CD4-positive, alpha-beta T cell treated with Interleukin-17A for 4 hours (primary cell): ENCODE measurements around the gene NBPF1.
"Not testable (repeated sequence)": the region's sequence is repeated elsewhere in the genome, so short reads cannot be mapped to it uniquely, and the experiment has no call there.

Experiments
- DNase-seq: peaks from one replicate; pipeline ENCODE4 v3.0.0-alpha.2; 2020; ENCODE audit warnings: mixed read lengths

Gene NBPF1

DNA sequence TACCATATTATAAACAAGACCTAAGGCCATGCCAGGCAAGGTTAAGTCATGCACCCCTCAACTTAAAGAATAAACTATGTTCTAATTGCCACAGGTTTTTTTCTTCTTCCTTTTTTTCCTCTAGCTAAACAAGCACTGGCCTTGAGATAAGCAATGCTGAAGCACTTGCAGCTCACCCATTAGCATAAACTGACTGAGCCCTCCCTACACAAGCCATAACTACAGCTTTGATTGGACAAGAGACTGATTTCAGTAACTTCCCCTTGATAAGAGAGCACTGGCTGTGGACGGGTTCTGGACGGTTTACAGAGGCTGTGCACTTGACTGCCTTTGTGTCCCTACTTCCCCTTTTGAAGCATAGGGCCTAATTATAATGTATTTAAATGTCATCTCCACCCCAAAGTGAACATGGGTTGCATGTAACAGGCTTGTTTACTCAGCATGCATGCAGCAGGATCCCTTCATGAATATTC, 72.9 kb downstream of the NBPF1 start:
- not testable (repeated sequence) for DNase-seq

DNA sequence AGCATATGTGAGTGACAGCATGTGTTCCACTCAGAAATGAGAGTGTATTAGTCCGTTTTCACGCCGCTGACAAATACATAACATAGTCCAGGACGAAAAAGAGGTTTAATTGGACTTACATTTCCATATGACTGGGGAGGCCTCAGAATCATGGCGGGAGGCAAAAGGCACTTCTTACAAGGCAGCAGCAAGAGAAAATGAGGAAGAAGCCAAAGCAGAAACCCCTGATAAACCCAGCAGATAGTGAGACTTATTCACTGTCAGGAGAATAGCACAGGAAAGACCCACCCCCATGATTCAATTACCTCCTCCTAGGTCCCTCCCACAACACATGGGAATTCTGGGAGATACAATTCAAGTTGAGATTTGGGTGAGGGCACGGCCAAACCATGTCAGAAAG, 75.8 kb downstream of the NBPF1 start:
- DNase-seq = not testable (repeated sequence)

DNA sequence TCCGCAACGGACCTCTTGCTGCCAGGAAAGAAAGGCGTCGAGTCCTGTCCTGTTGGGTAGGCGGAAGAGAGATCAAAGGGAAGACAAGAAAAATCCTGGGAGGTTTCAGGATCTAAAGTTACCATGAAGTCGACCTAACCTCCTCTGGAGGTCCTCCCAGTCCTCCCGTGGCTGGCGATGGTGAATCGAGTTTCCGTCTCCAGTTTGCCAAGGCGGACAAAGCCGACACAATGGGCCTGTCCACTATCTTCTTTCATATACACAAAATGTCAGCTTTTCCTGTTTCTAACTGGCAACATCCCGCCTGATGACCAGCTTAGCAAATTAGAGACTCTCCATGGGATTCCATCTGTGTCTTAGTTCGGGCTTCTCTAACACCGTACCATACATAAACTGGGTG, 76.6 kb downstream of the NBPF1 start:
- DNase-seq = not testable (repeated sequence)

DNA sequence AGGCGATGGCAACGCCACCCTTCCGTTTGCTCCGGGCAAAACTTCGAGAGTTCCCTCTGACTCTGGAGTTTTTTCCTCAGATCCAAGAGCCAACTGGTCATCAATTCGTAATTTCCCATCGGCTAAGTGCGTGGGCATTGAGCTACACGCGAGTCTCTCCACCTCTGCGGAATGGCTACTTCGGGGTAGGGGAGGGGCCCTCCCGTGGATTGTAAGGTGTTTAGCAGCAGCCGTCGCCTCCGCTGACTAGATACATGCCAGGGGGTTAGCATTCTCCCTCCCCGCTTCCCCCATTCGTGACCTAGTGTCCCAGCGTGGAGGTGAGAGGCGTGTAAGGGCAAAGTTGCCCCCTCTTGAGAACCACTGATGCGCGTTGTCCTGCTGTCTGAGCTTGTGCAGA, 77.5 kb downstream of the NBPF1 start:
- not testable (repeated sequence) for DNase-seq

DNA sequence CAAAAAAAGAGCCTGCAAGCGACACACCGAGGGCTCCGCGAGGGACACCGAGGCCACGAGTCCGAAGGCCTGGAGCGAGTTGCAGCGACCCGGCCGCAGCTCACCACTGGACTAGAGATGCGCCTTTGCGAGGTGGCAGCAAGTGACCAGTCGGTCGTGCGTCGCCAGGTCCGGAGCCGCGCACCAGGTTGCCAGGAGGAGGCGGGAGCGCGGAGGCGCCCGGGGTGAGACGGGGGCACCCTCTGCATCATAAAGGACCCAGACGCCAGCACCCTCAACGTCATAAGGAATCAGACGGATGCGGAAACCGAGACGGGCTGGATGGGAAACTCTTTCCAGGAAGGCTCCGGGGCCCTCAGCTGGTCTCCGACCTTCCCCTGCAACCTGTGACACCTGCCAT, 77.9 kb downstream of the NBPF1 start:
- DNase-seq = not testable (repeated sequence)

DNA sequence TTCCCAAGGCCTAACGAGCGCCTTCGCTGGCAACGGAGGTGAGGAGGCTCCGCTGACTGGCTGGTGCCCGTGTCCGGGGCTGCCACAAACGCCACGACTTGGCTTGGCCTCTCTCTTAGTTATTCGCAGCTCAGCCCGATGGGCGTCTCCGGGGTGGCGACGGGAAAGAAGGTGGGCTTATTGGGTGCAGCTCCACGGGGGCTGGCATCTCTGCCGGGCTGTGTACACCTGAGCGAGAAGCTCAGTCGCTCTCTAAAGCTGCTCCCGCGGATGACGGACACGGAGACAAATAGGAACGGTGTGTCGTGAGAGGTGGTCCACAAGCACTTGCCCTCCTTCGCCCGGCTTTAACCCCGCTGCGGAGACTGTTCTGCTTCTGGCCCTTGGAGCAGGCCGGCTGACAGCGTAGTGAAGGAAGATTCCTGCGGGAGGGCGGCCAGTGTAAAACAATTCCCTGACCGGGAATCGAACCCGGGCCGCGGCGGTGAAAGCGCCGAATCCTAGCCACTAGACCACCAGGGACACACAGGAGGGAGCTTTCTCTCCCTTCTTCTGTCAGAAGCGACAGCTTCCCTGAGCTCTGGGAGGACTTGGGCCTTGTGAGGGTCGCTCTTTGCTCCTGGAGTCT, 78.4 kb downstream of the NBPF1 start:
- DNase-seq = peak; percentile 14

DNA sequence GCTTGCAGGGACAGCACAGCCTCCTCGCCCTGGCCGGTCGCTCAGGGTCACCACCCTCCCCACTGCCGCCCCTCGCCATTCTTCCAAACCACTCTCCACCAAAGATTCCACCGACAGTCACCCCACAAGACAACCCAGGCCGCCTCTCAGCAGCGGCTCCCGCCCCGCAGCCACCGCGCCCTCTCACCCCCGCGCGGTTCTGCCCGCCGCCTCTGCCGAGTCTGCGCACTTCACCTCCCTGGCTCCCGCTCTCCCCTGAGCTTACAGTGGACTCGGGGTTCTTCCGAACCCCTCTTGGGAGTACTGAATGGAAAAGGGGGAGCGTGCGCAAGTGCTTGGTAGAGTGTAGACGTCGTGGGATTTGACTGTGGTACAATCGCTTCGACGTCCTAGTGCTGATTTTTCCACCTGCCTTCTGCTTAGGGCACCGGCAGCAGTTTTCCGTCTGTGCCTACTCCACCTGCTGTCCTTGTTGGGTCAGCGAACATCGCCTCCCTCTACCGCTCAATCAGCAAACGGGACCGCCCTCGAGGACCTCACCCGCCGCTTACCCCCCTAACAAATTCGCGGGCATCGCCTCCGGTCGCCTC, 79.0 kb downstream of the NBPF1 start:
- DNase-seq = not testable (repeated sequence)

DNA sequence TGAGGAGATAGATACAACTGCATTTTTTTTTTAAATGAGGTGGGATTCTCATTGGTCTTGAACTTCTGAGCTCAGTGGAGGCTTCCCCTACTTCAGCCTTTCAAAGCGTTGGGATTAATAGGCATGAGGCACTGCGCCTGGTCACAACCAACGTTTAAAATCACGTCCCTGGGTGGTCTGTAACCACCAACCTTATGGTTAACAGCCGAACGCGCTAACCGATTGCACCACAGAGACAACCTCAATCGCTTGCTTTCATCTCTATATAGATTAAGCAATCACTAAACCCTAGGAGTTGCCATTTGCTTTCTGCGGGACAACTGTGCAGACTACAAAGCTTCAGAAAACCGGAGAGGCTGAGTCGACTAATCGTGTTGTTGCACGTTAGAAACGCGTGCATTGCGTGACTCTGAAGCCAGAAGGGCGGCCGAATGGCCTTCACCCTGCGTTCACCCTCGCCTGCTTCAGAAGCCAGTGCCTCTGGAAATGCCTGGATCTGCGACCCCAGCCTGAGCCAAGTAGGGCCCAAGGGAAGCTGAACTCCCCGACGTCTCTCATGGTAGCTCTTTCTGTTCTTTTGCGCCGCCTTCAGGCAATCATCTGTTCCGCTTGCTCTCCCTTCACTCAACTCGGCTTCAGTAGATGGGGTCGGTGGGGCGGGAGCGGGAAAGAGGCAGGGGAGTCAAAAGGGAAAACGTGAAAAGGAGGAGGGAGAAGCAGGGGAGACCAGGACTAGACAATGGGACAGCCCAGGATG, 81.0 kb downstream of the NBPF1 start:
- not testable (repeated sequence) for DNase-seq

DNA sequence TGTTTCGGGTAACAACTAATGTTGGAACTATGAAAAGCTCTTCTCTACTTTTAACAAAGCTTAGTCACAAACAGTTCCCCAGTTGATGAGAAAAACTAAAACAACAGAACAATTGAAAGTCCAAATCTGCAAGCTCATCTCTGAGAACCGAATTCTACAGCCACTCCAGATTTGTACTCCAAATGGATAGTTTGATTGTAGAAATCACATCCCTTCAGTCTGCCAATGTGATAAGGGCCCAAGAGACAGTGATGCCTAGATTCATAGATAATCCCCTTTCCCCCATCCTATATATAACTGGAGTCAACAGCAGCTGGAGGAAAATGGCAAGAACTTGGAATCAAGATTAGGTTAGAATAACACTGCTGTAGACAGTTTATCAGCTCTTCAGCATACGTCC, 85.0 kb downstream of the NBPF1 start:
- DNase-seq = not testable (repeated sequence)

DNA sequence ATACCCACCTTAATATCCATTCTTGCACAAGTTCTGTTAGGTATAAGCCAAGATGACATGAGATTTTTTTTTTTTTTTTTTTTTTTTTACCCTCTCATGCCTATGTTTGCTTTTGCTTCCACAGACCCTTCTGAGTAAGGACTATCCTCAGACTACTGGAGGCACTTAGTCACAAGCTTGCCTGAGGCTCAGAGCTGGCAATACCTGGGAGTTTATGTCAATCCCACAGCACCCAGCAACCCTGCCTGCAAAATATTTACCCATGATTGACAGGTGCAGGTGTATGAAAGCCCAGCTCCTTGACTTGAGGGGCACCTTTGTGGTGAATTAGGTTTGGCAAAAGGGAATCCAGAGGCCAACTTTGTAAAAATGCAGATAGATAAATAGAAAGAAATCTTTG, 87.6 kb downstream of the NBPF1 start:
- DNase-seq = not testable (repeated sequence)

DNA sequence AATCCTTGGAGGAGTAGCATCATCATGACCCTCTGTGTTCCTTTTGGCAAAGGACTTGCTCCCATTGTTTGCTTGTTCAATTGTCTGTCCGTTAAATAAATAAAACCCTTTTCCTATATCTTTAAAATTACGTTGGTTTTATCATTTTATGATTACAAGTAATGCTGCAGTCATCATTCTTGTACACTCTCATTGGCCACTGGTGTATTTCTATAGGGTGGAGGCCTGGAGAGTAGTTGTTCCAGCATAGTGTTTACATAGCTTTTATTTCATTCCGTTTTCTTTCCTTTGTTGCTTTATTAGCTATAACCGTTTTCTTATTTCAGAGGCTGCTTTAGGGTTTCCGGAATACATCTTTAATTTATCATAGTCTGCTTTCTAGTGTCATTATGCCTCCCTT, 91.7 kb downstream of the NBPF1 start:
- DNase-seq = not testable (repeated sequence)

DNA sequence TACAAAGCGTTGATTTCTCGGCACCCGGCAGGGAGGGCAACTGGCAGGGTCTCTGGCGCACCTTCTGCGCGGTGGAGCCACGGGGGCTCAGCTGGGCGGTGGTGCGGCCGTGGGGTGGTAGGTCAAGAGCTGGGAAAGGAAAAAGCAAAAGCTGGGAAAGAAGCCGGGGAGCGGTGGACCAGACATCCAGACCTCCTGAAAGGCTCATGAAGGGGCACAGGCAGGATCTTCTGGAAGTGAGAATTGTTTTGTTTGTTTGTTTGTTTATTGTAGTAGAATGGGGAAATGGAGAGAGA, 92.1 kb downstream of the NBPF1 start:
- no peak for DNase-seq

DNA sequence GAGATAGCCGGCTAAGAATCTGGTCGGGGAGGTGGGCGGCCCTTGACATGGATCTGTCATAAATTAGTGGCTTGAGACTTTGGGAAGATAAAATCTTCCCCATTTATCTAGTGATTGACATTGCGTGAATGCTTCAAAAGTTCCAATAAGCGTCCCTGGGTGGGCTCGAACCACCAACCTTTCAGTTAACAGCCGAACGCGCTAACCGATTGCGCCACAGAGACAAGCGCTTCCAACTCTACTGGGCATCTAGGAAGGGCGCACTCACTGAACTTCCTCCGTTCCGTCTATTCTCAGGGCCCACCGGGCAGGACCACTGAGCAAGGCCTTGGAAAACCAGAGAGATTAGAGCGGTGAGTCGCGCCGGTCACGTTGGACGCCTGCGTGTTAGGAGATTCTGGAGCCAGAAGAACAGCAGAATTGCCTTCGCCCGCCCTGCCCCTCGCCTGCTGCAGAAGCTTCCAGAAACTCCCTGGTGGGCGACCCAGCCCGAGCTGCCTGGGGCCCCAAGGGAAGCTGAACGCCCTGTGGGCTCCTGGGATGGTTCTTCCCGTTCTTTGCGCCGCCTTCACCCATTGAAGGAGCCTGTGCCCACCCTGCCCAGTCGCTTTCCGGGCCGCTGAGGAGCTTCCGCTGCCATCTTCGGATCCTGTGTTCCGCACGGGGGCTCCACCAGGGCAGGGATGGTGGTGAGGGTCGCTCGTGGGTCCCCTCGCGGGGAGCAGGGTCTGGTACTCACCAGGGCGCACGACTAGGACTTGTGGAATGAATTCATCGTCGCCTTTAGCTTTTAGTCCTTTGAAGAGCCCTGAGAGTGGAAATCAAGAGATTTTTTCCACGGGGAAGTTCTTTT, 92.7 kb downstream of the NBPF1 start:
- DNase-seq = not testable (repeated sequence)

DNA sequence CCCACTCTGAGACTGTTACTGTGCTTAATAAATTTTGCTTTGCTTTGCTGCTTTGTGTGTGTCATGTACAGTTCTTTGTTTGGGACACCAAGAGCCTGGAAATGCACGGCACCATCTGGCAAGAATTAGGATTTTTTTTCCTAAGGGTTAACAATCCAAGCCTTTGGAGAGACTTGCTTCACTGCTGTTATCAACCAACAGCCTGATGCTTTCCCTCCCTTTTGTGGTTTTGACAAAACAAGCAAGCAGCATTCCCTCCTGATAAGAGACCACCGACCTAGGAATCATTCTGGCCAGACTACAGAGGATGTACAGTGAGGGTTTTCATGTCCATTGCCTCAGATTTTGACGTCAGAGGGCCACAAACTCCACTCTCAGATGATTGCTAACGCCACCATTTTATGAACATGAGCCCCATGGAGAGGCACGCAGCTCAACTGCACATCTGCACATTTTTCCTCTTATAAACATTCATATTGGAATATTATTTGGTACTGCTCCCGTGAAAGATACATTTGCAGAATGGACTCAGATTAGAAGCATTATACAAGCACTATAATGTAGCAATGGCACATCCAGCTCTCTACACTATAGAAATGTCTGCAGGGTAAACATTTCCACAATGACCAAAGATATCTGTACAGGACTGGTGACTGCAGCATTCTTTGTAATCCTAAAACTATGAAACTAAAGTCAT, 94.0 kb downstream of the NBPF1 start:
- not testable (repeated sequence) for DNase-seq

DNA sequence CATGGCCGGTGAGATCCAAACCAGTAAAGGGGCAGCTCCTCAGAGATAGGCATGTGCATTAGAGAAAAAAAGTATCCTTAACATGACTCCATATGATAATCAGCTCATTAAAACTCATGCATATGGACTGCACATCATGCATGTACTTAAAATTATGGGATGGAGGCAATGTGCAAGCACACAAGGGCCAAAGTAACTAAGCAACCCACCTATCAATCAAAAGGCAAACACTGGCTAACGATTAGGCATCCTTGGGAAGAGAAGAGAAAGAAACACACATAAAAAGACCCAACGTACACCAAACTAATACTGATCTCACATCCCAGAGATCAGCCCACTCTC, 94.5 kb downstream of the NBPF1 start:
- not testable (repeated sequence) for DNase-seq

DNA sequence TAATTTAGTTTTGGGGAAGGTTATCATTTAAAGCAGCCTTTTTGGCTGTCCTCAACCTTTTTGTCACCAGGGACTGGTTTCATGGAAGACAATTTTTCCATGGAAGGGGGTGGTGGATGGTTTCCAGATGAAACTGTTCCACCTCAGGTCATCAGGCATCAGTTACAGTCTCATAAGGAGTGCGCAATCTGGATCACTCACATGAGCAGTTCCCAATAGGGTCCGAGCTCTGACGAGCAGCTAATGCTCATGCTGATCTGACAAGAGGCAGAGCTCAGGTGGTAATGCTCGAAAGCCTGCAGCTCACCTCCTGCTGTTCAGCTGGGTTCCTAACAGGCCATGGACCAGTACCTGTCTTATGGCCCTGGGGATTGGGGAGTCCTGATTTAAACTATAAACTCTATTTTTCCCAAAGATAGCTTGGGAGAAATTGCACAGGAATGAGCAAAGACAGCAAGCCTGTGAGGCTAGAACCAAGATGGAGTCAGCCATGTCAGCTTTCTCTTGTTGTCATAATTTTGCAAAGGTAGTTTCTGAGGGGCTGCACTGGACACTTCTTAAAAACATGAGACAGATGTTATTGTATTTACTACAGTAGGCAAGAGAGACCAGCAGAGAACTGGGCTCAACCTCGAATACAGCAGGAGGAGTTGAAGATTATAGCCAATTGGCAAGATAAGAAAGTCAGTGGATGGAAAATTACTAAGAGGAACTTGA, 96.5 kb downstream of the NBPF1 start:
- not testable (repeated sequence) for DNase-seq

DNA sequence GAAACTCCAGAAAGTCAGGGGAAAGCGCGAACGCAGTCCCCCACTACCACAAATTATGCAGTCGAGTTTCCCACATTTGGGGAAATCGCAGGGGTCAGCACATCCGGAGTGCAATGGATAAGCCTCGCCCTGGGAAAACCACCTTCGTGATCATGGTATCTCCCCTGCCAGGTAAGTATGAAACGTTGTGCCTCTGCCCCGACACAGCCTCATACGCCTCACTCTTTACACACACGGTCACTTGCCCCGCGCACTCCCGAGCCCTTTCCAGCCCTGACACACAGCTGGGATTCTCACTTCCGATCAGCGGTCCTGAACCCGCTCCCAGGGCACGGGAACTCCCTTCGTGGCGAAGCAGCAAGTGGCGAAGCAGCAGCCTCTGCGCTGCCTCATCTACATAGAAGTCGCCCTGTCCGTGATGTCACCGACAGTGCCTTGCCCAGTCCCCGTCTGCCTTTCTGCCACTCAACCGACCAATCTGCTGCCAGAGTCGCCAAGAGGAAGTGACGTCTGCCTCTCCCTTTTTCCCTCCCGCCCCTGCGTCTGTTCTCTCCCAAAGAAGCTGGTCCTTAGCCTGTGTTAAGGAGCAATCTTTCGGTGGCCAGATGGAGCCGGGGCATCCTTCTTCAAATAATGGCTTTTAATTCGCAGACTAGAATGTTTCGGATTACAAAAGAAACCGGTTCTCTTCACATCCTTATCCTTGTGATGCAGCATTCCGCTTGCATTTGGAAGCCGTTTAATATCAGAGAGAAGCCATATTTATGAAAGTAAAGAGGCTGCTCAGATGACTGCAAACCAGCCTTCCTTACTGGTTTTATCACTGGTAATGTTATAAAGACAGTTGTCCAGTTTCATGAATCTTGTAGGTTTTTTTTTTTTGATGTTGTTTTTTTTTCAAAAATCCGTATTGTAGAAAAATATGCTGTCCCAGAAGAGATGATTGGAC, 99.0 kb downstream of the NBPF1 start, which contains the start of gene RNU1-1:
Gene RNU1-1 (minus strand): TSS at position 179 of the 949 bp plus-strand sequence.
- DNase-seq = peak; percentile 69

DNA sequence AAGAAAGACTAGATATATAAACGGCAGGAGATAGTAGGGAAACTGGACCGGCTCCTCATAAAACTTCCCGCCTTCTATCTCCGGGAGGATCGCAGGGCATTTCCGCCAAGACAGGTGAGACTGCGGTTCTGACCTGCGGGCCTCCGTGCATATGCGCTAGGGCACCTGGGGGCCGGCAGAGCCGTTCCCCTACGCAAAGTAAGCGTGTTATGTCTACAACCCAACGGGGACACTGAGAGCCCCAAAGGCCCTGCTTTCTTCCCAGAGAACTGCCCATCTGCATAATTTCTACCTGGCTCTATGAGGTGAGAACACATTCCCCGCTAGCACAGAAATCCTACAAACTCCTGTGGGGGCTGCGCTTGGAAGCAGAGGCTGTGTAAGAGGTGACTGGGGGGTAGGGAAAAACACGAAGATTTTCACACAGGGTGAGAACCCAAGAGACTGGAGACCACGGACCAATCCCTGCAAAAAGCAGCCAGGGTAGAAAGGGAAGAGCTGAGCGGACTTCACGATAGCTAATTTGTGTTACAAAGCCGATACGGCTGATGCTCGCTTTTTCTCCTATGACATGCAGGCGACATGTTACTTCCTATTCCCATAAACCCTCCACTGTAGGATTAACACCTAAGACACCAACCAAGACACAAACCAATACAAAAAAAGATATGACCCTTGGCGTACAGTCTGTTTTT, 99.8 kb downstream of the NBPF1 start:
- not testable (repeated sequence) for DNase-seq

DNA sequence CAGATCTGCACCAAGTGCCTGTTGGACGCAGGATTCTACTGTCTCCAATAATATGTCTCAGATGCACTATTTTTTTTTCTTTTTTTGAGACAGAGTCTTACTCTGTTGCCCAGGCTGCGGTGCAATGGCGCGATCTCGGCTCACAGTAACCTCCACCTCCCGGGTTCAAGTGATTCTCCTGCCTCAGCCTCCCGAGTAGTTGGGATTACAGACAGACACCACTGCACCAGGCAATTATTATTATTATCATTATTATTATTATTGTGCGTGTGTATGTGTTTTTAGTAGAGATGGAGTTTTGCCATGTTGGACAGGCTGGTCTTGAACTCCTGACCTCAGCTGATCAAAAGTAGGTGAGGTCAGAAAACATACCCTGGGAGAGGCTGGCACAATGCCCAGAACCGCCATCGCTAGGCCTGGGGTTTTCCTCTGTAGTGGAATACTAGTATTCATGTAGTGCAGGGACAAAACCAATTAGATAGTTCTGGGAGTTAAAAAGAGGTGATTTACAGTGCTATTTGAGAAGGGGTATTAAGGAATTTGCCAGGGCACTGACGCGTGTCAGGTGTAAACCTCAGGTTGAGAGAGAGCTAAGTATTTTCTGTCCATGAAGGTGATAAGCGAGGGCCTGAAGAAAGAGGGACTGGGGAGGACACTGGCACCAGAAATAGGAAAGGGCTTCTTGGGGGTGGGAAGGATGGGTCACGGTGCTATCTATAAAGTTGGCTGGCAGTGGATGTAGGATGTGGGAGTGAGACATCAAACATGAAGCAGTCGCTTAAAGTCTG, 100.5 kb downstream of the NBPF1 start:
- DNase-seq = not testable (repeated sequence)
